ENCODE data around the gene IL11.
"Not testable (repeated sequence)": the region's sequence is repeated elsewhere in the genome, so short reads cannot be mapped to it uniquely, and the experiment has no call there.

Gene IL11

DNA sequence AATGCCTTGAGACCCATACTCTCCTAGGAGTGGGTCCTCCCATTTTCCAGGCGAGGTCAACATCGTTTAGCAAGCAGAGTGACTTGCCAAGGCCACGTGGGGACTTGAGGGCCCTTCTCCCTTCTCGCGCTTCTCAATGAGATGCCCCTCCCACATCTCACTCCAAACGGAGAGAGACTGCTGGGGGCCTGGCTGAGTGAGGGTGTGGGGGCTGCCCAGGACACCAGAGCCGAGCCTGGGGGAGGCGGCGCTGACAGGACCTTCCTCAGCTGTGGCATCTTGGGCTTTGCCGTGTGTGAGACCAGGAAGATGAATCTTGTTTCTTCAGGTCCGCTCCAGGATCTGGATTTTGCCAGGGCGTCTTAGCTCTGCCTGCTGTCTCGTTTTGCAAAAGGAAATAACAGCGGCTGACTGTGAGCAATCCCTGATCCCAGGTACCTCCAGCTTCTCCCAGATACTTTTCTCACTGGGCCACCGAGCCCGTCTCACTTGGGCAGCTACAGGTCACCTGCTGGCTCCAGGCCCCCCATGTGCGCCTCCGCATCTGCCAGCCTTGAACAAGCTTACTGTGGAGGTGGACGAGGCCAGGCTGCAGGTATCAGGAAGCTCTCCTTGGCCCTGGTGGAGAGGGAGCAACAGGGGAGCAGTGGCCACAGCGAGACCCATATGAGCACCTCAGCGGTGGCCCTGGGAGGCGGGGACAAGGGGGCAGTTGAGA, 21.8 kb downstream of the IL11 start:
- peak; percentile 54 for DNase-seq

DNA sequence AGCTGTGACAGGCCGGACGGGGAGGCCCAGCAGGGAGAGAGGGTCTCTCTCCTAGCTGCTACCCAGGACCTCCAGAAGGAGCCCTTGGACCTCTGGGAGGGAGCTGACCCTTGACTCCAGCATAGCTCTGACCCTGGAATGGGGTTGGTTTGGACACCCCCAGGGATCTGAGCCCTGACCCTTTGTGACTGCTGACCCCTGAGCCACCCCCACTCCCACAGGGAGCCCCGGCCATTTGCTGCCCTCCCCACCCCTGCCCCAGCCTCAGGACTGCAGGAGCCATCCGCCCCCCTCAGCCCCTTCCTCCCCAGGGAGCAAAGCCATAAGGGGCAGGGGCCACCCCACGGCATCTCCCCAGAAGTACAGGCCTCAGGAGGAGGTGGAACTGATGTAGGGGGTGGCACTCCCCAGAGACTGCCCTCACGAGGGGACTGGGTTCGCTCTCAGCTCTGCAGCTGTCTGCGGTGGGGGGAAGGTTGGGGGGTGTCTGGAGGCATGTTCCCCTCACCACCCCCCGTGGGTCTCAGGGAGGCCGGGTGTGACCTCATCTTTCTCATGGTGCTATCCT, 22.7 kb downstream of the IL11 start:
- no peak for DNase-seq

DNA sequence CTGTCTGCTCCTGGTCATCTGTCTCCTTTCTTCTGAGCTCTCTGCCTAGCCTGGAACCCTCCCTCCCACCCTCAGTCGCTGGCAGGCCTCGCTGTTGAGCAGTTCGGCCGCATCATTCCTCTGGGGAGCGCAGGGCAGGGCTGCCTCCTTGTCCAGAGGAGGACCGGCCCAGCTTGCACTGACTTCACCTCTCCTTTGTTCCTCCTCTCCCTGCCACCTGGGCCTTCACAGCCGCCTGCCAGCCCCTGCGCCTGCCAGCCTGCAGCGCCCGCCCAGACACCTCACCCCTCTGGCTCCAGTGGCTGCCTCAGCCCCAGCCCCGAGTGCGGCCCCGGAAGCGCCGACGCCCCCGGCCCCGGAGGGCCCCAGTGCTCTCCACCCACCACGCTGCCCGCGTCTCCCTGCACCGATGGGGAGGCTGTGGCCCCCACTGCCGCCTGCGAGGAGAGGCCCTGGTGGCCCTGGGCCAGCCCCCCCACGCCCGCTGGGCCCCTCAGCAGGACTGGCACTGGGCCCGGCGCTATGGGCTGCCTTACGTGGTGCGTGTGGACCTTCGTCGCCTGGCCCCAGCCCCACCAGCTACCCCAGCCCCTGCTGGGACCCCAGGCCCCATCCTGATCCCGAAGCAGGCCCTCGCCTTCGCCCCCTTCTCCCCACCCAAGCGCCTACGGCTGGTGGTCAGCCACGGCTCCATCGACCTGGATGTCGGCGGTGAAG, 23.4 kb downstream of the IL11 start:
- no peak for DNase-seq

DNA sequence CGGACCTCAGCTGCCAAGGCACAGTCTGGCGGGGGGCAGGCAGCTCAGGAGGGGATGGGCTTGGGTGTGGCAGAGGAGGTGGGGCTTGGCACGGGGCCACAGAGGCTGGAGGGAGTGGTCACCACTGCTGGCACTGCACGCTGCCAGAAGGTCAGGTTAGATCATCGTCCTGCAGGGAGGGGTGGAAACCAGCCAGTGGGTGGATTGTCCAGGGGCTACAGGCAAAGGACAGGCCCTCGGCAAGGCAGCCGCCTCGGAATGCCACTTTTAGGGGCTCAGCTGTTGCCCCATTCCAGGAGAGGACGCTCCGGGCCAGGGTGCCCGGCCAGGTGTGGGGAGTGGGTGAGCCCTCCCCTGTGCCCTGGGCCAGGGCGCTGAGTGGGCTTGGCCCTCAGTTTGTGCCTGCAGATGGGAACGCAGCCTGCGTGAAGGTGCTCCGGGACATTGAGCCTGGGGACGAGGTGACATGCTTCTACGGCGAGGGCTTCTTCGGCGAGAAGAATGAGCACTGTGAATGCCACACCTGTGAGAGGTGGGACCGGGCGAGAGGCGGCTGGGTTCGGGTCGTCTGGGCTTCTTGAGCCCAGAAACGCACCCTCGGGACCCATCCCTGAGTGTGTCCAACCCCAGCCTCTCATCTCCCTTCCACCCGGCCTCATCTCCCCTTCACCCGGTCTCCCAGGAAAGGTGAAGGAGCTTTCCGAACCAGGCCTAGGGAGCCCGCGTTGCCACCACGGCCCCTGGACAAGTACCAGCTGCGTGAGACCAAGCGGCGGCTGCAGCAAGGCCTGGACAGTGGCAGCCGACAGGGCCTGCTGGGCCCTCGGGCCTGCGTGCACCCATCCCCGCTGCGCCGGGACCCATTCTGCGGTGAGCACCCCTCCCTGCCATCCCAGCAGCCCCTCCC, 24.2 kb downstream of the IL11 start:
- no peak for DNase-seq

DNA sequence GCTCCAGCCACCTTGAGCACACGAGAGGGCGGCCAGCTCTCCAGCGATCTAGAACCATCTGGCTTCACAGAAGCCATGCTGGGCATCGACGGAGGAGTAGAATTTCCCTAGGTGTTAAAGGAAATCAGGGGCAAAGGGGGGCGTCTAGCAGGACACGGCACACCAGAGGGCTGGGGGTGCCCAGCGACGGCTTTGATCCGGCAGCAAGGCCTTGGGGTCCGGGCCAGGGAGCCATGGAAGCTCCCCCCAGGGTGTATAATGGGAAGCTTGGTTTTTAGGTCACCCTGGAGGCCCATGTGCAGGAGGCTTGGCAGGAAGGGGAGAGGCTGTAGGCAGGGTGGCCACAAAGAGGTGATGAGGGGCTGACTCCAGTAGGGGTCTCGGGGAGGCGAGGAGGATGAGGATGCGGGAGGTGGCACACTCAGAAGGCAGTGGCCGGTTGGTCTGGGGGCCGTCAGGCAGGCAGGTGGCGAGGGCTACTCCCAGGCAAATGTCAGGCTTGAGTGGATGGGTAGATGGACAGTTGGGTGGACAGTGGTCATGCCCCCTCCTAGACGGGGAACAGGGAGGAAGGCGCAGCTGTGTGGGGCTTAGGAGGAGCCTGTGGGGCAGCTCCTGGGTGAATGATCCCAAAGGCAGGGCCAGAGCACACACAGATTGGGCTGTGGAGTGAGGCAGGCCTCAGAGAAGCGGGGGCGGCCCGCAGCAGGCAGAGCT, 25.0 kb downstream of the IL11 start:
- no peak for DNase-seq

DNA sequence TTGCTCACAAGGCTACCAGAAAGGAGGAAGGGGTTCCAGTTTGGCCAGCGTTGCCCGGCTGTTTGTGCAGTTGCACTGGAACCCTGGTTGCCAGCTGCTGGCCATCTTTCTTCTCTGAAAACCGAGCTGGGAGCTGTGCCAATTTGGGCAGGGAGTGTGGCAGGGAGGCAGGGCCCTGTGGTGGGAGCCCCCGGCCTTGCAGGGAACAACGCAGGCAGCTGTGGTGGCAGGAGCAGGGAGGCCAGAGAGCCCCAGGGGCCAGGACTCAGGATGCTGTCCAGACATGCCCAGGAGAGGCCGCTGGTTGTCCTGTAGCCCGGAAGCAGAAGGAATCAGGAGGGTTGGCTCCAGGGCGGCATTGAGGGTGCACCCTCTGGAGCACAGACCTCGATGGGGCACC, 25.8 kb downstream of the IL11 start:
- no peak for DNase-seq

DNA sequence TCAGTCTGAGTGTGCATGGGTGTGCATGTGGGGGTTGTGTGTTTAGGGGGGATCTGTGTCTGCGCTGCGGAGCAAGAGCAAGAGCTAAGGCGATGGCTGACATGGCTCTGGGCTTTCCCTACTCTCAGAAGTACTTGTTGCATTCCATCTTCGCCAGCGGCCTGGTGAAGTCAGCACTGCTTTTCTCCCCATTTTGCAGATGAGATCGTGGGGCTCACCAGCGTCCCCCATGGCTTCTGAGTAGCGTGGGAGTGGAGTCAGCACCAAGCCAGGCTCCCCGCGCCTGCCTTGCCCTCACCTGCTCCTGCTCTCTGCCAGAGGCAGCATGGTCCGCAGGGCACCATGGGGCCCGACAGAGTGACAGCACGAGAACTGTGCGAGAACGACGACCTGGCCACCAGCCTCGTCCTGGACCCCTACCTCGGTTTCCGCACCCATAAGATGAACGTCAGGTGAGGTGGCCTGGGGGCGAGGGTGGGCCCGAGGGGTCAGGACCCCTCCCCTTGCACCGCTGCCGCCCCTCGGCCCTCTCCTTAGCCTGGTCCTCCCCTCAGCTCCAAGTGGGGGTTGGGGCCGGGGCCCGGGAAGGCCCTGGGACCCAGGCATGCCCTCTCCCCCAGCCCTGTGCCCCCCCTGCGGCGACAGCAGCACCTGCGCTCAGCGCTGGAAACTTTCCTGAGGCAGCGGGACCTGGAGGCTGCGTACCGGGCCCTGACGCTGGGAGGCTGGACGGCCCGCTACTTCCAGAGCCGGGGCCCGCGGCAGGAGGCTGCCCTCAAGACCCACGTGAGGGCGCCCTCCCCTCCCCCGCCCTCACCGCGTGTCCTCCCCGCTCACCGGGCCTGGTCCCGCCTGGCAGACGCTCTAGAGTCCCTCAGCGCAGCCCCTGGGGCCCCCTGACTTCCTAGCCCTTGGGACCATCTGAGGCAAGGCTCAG, 28.4 kb downstream of the IL11 start:
- no peak for DNase-seq

DNA sequence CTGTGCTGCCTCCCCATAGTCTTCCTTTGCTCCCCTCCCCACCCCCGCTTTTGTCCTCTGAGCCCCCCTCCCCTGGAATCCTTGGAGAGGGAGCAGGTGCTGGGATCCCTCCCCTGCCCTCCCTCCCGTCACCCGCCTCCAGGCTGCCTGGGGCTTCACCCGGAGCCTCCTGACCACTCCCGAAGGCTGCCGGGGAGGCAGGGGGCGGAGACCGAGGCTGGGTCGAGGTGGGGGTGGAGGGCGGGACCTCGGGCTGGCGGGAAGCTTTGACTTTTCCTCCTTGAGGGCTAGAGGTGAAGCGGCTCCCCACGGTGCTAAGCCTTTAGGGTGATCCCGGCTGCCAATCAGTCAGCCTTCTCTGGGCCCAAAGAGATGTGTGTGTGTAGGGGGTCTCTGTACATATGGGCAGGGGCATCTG, 29.1 kb downstream of the IL11 start:
- DNase-seq, result peak; percentile 60

DNA sequence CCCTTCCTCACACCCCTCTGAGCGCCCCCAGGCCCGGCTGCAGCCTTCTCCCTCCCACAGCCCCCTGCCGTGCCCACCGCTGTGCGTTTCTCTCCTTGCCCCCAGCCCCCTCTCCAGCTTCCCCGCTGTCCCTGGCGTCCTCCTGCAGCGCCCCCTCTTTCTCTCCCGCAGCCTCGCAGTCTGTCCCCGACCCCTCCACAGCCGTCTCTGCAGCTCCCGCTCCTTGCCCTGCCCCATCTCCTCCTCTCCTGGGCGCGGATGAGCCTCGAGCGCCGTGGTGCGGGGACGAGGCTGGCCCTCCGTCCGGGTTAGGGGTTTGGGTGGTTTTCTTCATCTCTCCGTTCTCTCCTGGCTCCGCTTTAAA, 29.5 kb downstream of the IL11 start:
- no peak for DNase-seq

DNA sequence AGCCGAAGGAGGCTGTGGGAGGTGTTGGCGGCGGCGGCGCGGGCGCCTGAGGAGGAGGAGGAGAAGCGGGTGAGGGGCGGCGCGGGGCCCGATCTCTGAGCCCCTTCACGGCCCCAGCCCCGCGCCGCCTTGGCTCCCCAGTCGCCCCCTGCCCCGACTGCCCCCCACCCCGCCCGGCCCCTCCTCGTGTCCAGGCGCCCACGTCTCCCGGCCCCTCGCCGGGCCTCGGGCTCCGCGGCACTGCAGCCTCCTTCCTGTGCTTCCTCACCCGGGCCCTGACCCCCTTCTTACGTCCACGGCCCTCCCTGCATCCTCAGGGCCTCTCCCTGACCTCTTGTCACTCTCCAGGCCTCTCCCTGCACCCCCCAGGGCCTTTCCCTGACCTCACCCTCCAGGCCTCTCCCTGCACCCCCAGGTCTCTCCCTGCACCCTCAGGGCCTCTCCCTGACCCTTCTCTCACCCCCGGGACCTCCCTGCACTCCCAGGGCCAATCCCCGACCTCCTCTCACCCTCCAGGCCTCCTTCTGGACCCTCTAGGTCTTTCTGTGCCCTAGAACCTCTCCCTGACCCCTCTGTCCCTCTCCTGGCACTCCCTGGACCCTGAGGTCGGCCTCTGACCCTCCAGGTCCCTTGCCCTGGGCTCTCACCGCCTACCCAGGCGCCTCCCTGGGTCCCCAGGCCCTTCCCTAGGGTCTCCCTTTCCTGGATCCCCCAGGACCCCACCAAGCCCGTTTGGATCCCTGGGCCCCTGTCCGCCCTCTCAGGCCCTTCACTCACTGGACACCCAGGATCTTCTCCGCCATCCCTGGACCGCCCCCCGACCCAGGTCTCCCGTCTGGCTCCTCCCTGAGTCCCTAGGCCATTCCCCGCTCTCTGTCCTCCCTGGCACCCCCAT, 30.1 kb downstream of the IL11 start:
- no peak for DNase-seq

DNA sequence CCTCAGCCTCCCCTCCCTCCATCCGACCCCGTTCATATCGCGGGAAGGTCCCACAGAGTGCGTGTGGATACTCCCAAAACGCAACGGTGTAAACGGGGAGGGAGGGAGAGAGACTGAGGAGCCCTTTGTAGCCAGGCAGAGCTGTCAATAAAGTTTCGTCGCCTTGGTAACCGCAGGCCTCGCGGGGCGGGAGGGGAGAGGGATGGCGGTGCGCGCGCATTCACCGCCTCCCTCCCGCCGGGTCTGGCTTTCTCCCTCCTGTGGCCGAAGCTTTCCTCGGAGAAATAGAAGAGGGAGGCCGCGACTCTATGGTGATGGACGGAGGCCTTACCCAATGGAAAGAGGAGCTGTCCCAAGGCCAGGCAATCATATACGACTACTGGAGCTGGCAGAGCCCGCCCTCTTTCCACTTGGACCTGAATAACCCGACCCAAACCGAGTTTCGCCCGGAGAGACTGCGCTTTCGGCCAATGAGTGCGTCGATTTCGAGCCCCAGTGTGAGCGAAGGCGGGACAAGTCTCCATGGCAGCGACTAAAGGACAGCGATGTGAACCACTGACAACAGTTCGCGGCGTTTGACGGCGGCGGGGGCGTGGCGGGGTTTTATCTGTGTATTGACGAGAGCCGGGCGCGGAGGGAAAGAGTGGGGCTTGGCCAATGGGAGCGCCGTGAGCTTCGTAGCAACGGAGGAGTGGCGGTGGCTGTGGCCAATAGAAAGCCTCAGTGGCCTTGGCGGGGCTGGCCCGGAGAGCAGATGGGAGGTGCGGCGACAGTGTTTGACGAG, 31.0 kb downstream of the IL11 start, which contains the start of gene KMT5C:
Gene KMT5C (plus strand): TSS at position 772 of the 784 bp plus-strand sequence. CDS start 2,061 bp downstream, outside the sequence.
- DNase-seq, result peak; percentile 100

DNA sequence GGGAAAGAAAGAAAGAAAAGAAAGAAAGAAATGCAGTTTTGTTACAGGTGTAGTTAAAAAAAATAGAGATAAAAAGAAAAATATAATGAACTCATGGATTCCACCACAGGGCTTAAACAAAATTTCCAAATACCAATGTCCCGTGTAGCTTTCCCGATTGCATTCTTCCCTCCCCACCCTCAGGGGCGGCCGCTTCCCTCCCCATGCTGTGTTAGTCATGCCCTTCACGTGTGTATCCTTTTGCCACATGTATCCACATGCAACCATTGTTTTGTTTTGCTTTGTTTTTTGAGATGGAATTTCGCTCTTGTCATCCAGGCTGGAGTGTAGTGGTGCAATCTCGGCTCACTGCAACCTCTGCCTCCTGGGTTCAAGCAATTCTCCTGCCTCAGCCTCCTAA, 34.2 kb downstream of the IL11 start:
- DNase-seq, result no peak

DNA sequence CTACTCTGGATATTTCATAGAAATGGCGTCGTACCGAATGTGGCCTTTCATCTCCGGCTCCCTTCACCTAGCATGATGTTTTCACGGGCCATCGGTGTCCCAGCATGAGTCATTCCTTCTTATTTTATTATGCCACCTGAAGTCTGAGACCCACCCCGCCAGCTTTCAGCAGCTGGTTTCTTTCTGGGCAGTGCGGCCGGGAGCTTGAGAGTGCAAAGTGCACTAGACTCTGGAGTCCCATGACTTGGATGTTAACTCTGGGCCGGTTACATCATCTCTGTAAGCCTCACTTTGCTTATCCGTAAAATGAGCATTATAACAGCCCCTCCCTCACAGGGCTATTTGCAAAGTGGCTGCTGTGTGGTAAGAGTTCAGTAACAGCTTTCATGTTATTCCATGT, 36.4 kb downstream of the IL11 start:
- DNase-seq, result no peak

DNA sequence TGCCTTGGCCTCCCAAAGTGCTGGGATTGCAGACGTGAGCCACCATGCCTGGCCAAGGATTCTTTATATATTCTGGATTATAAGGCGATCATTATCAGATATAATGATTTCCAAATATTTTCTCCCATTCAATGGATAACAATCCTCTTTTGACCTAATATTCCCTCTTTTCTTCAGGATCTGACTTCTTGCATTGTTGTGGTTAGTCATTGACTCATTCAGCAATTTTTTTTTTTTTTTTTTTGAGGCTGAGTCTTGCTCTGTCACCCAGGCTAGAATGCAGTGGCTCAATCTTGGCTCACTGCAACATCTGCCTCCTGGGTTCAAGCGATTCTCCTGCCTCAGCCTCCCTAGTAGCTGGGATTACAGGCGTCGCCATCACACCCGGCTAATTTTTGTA, 40.5 kb downstream of the IL11 start:
- not testable (repeated sequence) for DNase-seq

DNA sequence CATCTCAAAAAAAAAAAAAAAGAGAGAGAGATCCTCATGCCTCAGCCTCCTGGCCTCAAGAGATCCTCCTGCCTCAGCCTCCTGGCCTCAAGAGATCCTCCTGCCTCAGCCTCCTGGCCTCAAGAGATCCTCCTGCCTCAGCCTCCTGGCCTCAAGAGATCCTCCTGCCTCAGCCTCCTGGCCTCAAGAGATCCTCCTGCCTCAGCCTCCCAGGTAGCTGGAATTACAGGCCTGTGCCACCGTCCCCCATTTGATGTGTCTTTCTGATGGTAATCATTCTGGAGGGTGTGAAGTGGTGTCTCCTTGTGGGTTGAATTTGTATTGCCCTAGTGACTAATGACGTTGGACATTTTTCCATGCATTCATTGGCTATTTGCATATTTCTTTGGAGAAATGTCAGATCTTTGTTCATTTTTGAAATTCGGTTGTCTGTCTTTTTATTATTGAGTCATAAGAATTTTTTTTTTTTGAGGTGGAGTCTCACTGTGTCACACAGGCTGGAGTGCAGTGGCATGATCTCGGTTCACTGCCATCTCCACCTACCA, 41.4 kb downstream of the IL11 start:
- DNase-seq, result not testable (repeated sequence)

DNA sequence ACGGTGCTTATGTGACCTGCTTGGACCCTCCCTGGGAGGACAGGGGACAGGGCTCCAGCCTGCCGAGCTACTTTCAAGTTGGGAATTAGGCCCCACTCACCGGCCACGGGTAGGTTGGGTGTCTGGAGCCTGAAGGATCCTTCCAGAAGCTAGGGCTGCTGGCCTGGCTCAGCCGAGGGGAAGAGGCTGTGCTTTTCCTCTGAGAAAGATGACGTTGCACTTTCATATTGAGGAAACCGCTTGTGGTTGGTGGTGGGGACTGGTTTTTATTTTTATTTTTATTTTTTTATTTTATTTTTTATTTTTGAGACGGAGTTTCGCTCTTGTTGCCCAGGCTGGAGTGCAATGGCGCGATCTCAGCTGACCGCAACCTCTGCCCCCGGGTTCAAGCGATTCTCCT, 45.1 kb downstream of the IL11 start, which contains the start of gene TMEM150B:
Gene TMEM150B (minus strand): TSS at position 170 of the 400 bp plus-strand sequence. CDS start 4,305 bp downstream, outside the sequence.
- no peak for DNase-seq

DNA sequence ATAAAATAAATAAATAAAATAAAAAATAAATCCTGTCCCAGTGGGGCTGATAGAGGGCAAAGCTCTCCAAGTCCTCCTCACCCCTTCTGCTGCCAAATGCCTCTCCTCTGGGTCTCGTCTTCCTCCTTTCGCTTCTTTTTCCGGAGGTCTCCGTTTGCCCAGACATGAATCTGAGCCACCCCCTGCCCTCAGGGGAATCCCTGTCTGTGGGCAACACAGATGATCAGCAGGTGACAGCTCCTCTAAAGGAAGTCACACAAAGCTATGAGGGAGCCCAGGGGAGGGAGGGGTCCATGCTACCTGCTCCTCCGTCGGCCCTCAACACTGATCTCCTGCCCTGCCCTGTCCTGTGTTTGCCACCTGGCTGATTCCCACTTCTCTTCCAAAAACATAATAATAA, 45.6 kb downstream of the IL11 start:
- DNase-seq, result no peak

DNA sequence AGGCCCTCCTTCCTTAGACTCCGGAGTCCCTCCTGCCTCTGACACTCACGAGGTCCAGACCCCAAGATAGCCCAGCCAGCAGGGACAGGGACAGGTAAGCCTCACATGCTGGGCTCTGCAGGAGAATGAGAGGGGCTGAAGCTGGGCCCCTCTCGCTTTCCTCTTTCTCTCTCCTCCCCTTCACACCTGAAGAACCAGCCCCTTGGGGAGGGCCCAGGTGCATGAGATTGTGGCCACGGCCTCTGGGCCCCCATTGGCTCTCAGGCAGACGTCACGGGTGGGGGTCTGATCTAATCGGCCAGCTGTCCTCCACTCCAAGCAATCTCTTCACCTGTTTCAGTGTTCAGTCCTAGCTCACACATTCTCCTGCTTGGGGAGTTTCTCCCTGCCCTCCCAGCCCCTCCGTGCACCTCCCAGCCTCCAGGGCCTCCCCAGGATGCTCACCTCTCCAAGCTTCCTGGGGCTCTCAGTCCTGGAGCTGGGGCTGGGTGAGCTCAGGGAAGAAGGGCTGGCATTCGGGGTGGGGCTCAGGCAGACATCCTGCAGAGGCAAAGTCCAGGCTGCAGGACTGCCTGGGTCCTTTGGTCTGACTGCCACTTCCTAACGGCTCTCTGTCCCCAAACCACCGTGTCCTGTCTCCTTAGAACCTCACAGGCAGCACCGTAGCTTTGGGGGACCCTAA, 47.9 kb downstream of the IL11 start:
- no peak for DNase-seq

Data from NCI-H2227 treated with DMSO at 0.1 percent for 48 hours (cell line).